ENCODE data around the gene BTBD9. TPM values are rescaled to one million over a fixed set of nuclear protein-coding genes. Genes with fewer than 3 reads are reported as not detected.

BTBD9 gene
- total RNA-seq, 3 donors from 2014 or later, result 12.8 to 25.5 (median 19.0) TPM

DNA sequence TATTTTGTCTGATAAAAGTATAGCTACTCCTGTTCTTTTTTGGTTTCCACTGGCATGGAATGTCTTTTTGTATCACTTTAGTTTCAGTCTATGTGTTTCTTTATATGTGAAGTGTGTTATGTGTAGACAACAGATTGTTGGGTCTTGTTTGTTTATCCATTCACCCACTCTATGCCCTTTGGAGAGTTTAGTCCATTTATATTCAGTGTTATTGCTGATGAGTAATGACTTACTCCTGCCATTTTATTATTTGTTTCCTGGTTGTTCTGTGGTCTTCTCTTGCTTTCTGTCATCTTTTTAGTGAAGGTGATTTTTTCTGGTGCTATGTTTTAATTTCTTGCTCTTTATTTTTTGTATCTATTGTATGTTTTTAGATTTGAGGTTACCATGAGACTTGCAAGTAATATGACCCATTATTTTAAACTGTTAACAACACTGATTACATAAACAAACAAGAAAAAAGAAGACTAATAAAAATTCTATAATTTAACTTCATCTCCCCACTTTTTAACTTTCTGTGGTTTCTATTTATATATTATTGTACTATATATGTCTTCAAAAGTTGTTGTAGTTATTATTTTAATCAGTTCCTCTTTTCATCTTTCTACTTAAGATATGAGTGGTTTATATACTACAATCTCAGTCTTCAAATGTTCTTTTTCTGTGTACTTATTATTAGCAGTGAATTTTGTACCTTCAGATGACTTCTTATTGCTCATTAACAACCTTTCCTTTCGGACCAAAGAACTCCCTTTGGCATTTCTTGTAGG lies 323.4 kb downstream of the BTBD9 start:
- no peak overlapping the region for H3K4me3 ChIP-seq
- no peaks in the 10 kb centered on the region for H3K27me3 ChIP-seq
- no peak overlapping the region for H3K27ac ChIP-seq
- H3K9me3 ChIP-seq, result no peaks in the 10 kb centered on the region
- H3K4me1 ChIP-seq, result no peaks in the 10 kb centered on the region
- DNase-seq (ENCODE audit: low spot score in 2 of 2), result no peak
- no peaks in the 10 kb centered on the region for H3K36me3 ChIP-seq
- TF ChIP-seq, protein P1, sequence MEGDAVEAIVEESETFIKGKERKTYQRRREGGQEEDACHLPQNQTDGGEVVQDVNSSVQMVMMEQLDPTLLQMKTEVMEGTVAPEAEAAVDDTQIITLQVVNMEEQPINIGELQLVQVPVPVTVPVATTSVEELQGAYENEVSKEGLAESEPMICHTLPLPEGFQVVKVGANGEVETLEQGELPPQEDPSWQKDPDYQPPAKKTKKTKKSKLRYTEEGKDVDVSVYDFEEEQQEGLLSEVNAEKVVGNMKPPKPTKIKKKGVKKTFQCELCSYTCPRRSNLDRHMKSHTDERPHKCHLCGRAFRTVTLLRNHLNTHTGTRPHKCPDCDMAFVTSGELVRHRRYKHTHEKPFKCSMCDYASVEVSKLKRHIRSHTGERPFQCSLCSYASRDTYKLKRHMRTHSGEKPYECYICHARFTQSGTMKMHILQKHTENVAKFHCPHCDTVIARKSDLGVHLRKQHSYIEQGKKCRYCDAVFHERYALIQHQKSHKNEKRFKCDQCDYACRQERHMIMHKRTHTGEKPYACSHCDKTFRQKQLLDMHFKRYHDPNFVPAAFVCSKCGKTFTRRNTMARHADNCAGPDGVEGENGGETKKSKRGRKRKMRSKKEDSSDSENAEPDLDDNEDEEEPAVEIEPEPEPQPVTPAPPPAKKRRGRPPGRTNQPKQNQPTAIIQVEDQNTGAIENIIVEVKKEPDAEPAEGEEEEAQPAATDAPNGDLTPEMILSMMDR (IDR thresholded peaks at IDR 0.05), result no peak
- TF ChIP-seq POLR2AphosphoS5 (IDR thresholded peaks at IDR 0.05), result no peak
- TF ChIP-seq POLR2A (IDR thresholded peaks at IDR 0.05), result no peak
- intact Hi-C loops (cut with DNase I; ENCODE audit: low total_unique reads), result no loop called here

DNA sequence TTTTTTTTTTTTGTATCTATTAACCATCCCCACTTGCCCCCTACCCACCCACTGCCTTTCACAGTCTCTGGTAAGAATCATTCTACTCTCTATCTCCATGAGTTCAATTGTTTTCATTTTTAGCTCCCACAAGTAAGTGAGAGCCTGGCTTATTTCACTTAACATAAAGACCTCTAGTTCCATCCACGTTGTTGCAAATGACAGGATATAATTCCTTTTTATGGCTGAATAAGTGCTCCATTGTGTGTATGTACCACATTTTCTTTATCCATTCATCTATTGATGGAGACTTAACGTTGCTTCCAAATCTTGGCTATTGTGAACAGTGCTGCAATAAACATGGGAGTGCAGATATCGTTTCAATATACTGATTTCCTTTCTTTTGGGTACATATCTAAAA lies 328.5 kb downstream of the BTBD9 start:
- Histone ChIP-seq H3K27me3 (no peaks in the 10 kb centered on the region), H3K27ac (no peak overlapping the region), H3K9me3 (no peaks in the 10 kb centered on the region), H3K36me3 (no peaks in the 10 kb centered on the region), H3K4me1 (peaks cover 0 to 9% of the 10 kb centered on the region in 2 donors), H3K4me3 (no peak overlapping the region)
- intact Hi-C loops (cut with DNase I; ENCODE audit: low total_unique reads), result loop anchor here (5.0 kb wide), 1 partner anchor 66 kb away; no protein-coding TSS in a partner anchor
- DNase-seq (ENCODE audit: low spot score in 2 of 2), result no peak
- TF ChIP-seq, protein P1 (IDR thresholded peaks at IDR 0.05), result no peak
- TF ChIP-seq POLR2A (IDR thresholded peaks at IDR 0.05) (no peak), POLR2AphosphoS5 (IDR thresholded peaks at IDR 0.05) (no peak)

DNA sequence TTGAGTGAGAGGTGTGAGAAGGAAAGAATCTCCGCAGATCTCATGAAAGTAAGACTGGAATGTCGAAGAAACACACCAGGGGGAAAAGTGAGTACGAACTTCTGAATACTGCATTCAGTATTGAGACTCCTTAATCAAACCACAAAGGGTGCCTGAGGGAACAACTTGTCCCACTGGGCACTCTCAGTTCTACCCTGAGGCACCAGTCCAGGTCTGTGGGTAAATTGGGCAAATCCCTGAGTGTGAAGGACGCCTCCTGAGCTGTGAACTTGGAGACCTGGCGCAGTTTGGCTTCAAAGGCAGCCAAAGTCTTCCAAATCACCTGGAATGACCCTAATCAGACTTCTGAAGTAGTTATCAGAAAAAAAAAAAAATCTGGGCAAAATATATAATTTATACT lies 329.7 kb downstream of the BTBD9 start:
- no peak overlapping the region for H3K27ac ChIP-seq
- H3K4me1 ChIP-seq, result peaks cover 0 to 9% of the 10 kb centered on the region in 2 donors
- no peaks in the 10 kb centered on the region for H3K9me3 ChIP-seq
- H3K27me3 ChIP-seq, result no peaks in the 10 kb centered on the region
- DNase-seq (ENCODE audit: low spot score in 2 of 2), result no peak
- intact Hi-C loops (cut with DNase I; ENCODE audit: low total_unique reads), result loop anchor here (5.0 kb wide), 1 partner anchor 67 kb away; no protein-coding TSS in a partner anchor
- no peaks in the 10 kb centered on the region for H3K36me3 ChIP-seq
- H3K4me3 ChIP-seq, result no peak overlapping the region
- TF ChIP-seq, protein P1 (IDR thresholded peaks at IDR 0.05), result no peak
- TF ChIP-seq POLR2A (IDR thresholded peaks at IDR 0.05), result no peak

DNA sequence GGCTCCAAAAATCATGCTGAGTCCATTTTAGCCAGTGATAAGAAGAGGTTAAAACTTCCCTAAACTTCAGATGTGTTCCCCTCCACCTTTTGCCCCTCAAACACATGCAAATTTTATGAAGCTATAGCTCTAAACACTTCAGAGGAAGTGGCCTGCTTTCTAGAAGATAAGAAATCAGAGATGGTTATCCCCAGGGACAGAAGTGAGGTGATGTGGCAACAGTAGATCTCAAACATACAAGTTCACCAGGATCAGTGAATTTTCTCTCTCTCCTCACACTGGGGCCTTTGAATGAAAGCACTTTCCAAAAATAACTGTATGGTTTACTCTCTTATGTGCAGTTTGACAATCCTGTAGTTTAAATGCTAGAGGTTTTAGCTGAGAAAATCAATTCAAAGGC lies 332.0 kb downstream of the BTBD9 start:
- no peaks in the 10 kb centered on the region for H3K27me3 ChIP-seq
- no peak for DNase-seq (ENCODE audit: low spot score in 2 of 2)
- no peak overlapping the region for H3K4me3 ChIP-seq
- H3K27ac ChIP-seq, result no peak overlapping the region
- intact Hi-C loops (cut with DNase I; ENCODE audit: low total_unique reads), result no loop called here
- TF ChIP-seq, protein P1 (IDR thresholded peaks at IDR 0.05), result no peak
- no peak for TF ChIP-seq POLR2A (IDR thresholded peaks at IDR 0.05)
- no peak for TF ChIP-seq POLR2AphosphoS5 (IDR thresholded peaks at IDR 0.05)
- no peaks in the 10 kb centered on the region for H3K9me3 ChIP-seq
- no peaks in the 10 kb centered on the region for H3K36me3 ChIP-seq
- H3K4me1 ChIP-seq, result peaks cover 0 to 9% of the 10 kb centered on the region in 2 donors

DNA sequence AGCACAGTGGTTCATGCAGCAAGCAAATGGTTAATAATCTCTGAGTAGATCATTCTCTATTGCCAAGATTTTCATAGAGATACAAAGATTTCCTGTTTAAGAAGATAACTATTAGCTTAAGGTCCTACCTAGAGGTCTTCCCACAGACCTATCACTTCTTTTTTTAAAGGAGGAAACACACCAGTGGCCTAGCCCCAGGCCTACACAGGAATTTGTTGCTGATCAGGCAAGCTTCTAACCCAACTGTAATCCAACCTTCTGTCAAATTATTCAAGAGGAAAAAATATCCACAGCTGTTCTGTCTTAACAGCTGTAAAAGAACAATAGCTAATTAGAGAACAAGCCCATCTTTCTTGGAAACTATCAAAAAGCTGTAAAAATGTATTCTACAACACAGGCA lies 332.8 kb downstream of the BTBD9 start:
- Histone ChIP-seq H3K27ac (no peak overlapping the region), H3K4me1 (peaks cover 0 to 9% of the 10 kb centered on the region in 2 donors), H3K9me3 (no peaks in the 10 kb centered on the region), H3K4me3 (no peak overlapping the region), H3K36me3 (no peaks in the 10 kb centered on the region), H3K27me3 (no peaks in the 10 kb centered on the region)
- no peak for DNase-seq (ENCODE audit: low spot score in 2 of 2)
- TF ChIP-seq, protein P1 (IDR thresholded peaks at IDR 0.05), result no peak
- intact Hi-C loops (cut with DNase I; ENCODE audit: low total_unique reads), result no loop called here
